Glomerular visceral epithelial cell (primary cell): ENCODE data around the gene LCE1E.

Experiments
- DNase-seq: peaks from one replicate; pipeline ENCODE4 v3.0.0-alpha.2; 2016; ENCODE audit errors: extremely low spot score

The LCE1E gene

GRCh38 chr1:152786077-152786476 is at the start of gene LCE1E:
TSS of gene LCE1E (plus strand) at chr1:152786257. CDS start at chr1:152787300, 1,043 bp downstream.
- no peak for DNase-seq

GRCh38 chr1:152737997-152738396 is 48.1 kb upstream of the LCE1E start:
- no peak for DNase-seq

DNA sequence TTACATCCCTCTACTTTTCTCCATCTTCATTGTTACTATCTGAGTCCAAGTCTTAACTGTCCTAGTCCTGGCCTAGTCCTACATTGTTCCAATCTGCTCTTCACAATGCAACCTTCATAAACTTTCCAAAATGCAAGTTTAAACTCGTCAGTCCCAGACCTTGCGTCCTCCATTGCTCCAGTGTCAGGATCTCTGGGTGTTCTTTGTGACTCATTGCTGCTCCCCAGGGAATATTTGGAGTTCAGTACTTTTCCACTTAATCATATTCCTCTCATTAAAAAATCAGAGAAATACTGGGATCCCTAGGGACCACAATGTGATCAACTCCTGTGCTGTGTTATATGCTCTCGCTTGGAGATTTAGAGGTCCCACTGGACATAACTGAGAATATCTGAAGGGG is 46.2 kb upstream of the LCE1E start:
- no peak for DNase-seq

DNA sequence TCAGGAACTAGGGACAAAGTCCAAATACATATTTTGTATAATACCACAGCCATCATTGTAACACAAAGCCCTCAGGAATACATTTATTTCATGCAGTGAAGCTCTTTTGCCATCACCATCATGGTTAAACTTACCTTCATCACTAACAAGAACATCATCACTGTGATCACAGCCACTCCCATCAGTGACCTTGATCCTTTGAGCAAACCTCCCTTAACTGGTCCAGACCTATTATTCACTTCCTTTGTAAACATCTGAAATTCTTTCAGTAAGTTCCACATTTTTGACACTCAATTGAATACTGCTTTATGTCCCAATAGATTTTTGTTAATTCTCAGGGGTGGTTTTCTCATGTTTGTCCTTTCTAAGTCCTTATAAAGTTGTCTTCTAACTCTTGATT is 44.4 kb upstream of the LCE1E start:
- DNase-seq: no peak

- DNase-seq: no peak
These were observed 42.5 kb upstream of the LCE1E start for GRCh38 chr1:152743371-152744145.

DNA sequence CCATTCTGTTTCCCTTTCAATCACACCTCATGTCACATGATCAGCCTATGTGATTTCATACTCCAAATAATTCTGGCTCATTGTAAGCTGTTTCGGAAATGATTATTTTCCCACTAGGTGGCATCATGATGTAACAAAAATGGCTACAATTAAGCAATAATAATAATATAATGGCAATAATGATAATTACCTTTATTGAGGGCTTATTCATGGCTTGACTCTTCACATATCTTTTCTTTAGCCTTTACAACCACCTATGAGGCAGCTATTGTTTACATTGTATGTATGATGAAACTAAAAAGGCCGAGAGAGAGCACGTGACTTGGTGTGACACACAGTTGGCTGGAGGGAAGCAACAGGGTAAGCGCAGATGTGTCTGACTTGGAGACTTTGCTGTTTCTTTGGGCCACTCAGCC is 40.8 kb upstream of the LCE1E start:
- no peak for DNase-seq

DNA sequence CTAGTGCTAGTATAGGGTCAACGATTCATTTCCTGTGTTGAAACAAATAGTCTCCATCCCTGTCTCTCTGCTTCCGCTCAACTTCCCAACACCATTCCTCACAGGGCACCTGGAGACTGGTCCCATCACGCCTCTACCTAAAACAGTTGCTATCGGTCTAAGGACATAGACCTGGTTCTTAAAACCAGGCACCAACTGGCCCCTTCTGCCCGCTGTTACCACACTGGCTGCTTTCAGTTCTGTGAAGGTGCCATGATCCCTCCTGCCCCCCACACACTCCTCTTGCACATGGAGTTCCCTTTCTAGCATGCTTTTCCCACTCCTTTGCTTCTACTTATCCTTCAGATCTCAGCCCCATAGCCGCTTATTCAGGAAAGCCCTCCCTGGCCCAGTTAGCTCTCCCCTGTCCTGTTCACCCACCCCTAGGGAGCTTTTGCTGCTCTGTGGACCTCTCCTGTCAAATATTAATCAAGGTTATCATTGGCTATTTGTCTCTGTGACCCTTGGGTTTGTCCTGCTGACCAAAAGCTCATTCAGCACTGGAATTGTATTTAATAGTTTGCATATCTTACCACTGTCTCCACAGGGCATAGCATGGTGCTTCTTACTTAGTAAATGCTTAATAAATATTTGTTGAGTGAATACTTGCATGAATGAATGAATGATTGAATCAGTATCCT is 40.2 kb upstream of the LCE1E start:
- no peak for DNase-seq

DNA sequence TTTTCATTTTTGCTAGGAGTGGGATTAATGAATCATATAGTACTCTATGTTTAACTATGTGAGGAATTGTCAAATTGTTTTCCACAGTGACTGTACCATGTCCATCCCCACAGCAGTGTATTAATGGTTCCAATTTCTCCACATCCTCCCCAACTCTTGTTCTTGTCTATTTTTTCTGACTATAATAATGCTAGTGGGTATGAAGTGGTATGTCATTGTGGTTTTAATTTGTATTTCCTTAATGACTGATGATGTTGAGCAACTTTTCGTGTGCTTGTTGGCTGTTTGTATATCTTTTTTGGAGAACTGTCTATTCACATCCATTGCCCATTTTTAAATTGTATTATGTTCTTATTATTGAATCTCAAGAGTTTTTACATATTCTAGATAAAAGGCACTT is 38.2 kb upstream of the LCE1E start:
- no peak for DNase-seq

GRCh38 chr1:152752225-152752624 is 33.8 kb upstream of the LCE1E start:
- no peak for DNase-seq

- DNase-seq: no peak
These were observed 32.5 kb upstream of the LCE1E start for GRCh38 chr1:152753586-152753985.

DNA sequence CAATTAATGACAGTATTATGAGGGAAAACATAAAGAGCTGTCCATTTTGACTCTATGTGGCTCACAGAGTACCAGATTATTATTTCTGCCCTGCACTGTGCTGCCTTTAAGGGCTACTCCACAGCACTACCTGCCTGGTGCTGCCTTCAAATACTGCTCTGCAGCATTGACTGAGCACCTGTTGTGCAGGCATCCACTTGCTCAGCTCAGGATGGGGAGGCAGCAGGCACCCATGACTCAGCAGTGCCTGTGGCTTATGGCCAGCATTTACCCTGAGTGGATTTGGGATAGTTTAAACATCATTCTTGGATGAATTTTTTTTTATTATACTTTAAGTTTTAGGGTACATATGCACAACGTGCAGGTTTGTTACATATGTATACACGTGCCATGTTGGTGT is 29.2 kb upstream of the LCE1E start:
- DNase-seq: no peak

- no peak for DNase-seq
These were observed 28.3 kb upstream of the LCE1E start, which contains the start of gene KPRP for GRCh38 chr1:152757747-152758146. TSS of gene KPRP (plus strand) at chr1:152758025. CDS start at chr1:152759589, 1,564 bp downstream.

GRCh38 chr1:152758636-152759035 is 27.4 kb upstream of the LCE1E start:
- no peak for DNase-seq

- DNase-seq: no peak
These were observed 26.4 kb upstream of the LCE1E start for GRCh38 chr1:152759453-152760173.

- DNase-seq: no peak
These were observed 25.4 kb upstream of the LCE1E start for GRCh38 chr1:152760551-152761190.

DNA sequence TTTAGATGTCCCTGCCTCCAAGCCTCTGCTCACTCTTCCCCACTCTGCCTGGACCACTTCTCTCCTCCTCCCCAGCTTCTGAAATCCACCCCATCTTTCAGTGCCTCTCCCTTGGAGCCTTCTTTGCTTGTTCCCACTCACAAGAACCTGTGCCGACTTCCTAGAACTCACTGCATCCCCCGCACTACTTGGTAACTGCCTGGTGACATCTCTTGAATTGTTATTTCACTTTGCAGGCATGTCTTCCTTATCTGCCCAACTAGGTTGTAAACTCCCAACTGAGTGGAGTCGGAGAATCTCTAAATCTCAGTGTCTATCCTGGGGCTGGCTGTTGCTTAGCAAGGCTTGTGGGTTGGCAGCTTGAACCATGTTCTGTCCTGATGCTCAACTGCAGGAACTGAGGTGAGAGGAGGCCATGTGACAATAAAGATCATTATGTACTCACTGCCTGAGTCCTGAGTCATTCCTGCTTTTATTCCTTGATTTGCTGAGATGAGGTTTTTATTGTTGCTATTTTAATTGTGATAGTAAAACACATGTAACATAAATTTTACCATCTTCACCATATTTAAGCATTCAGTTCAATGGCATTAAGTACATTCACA is 24.3 kb upstream of the LCE1E start:
- DNase-seq: no peak

- no peak for DNase-seq
These were observed 17.1 kb upstream of the LCE1E start for GRCh38 chr1:152768847-152769533.

- no peak for DNase-seq
These were observed 15.6 kb upstream of the LCE1E start for GRCh38 chr1:152770411-152770810.

- no peak for DNase-seq
These were observed 11.2 kb upstream of the LCE1E start, which contains the start of gene LCE1F for GRCh38 chr1:152774875-152775274. TSS of gene LCE1F (plus strand) at chr1:152775140. CDS start at chr1:152776372, 1,232 bp downstream.

GRCh38 chr1:152776361-152776760 is 9.7 kb upstream of the LCE1E start:
- DNase-seq: no peak
